Endodermal cell (in vitro differentiated cells): Measurements from ENCODE around the gene TST. TPM values are rescaled to one million over a fixed set of nuclear protein-coding genes. Genes with fewer than 3 reads are reported as not detected.

Experiments used
- DNase-seq: peaks from one replicate; pipeline ENCODE4 v3.0.0-alpha.2; 2017
- H3K27ac ChIP-seq: 2 replicates; pipeline ENCODE4 v1.5.1; 2013; ENCODE audit warnings: mild to moderate bottlenecking, low read depth, low read length, moderate library complexity
- H3K27me3 ChIP-seq: 2 replicates; pipeline ENCODE4 v1.6.1; 2013; ENCODE audit warnings: mild to moderate bottlenecking, low read length, moderate library complexity; ENCODE audit not compliant: insufficient read depth, control insufficient read depth, poor library complexity, severe bottlenecking
- H3K36me3 ChIP-seq: 2 replicates; pipeline ENCODE4 v1.7.0; 2013; ENCODE audit warnings: mild to moderate bottlenecking, low read length, moderate library complexity; ENCODE audit not compliant: control insufficient read depth, insufficient read depth
- H3K4me1 ChIP-seq: one replicate; pipeline ENCODE4 v1.7.0; 2013; ENCODE audit warnings: low read length; ENCODE audit not compliant: control insufficient read depth, insufficient read depth
- H3K4me3 ChIP-seq: 2 replicates; pipeline ENCODE4 v1.5.1; 2013; ENCODE audit warnings: mild to moderate bottlenecking, low read length, moderate library complexity
- H3K9ac ChIP-seq: 2 replicates; pipeline ENCODE4 v1.6.1; 2013; ENCODE audit warnings: mild to moderate bottlenecking, low read length, moderate library complexity; ENCODE audit not compliant: poor library complexity, severe bottlenecking; ENCODE audit errors: extremely low read depth
- H3K9me3 ChIP-seq: 2 replicates; pipeline ENCODE4 v1.6.1; 2013; ENCODE audit warnings: mild to moderate bottlenecking, low read length, moderate library complexity; ENCODE audit not compliant: control insufficient read depth
- H3K27ac Mint-ChIP-seq: 2 replicates; pipeline ENCODE4 v1.8.0; 2020; ENCODE audit warnings: mixed read lengths
- H3K27me3 Mint-ChIP-seq: 2 replicates; pipeline ENCODE4 v1.8.0; 2021; ENCODE audit warnings: mild to moderate bottlenecking, mixed read lengths; ENCODE audit not compliant: insufficient read depth
- H3K36me3 Mint-ChIP-seq: 2 replicates; pipeline ENCODE4 v1.8.0; 2020; ENCODE audit warnings: low read depth, mixed read lengths
- H3K4me1 Mint-ChIP-seq: 2 replicates; pipeline ENCODE4 v1.8.0; 2020; ENCODE audit warnings: mixed read lengths
- H3K4me3 Mint-ChIP-seq: 2 replicates; pipeline ENCODE4 v1.8.0; 2020; ENCODE audit warnings: mild to moderate bottlenecking, moderate library complexity, mixed read lengths
- H3K9me3 Mint-ChIP-seq: 2 replicates; pipeline ENCODE4 v1.8.0; 2020; ENCODE audit warnings: mild to moderate bottlenecking, mixed read lengths
- CTCF ChIP-seq: fragments of 200-600 bp; sonication (generic); conservative IDR thresholded peaks from 2 replicates; pipeline ENCODE4 v1.5.0; 2021; ENCODE audit warnings: antibody characterized with exemption, mild to moderate bottlenecking
- WGBS, 2 experiments: methylation state at CpG; one replicate each; pipeline versions ENCODE4 v1.1.5 to v1.1.7; 2013; ENCODE audit warnings: missing lambda C conversion rate in 2 of 2, mixed read lengths in 1 of 2; ENCODE audit not compliant: insufficient coverage in 1 of 2, insufficient read length in 1 of 2; 5-methylcytosine and 5-hydroxymethylcytosine counted together
- total RNA-seq, 2 donors: library from RNA; stranded (reverse); fragmentation: NEBNext Ultra II Directional in 1 of 2; extraction: Animal tissue kit (Norgen Biotek cat#: 25700) in 1 of 2; gene quantifications; 2 replicates in 1 of 2; 3 replicates in 1 of 2; pipeline ENCODE4 v1.2.1, GENCODE V29; 2021

Gene TST
- total RNA-seq, 2 donors from 2014 or later: 38.2 to 48.3 TPM

DNA sequence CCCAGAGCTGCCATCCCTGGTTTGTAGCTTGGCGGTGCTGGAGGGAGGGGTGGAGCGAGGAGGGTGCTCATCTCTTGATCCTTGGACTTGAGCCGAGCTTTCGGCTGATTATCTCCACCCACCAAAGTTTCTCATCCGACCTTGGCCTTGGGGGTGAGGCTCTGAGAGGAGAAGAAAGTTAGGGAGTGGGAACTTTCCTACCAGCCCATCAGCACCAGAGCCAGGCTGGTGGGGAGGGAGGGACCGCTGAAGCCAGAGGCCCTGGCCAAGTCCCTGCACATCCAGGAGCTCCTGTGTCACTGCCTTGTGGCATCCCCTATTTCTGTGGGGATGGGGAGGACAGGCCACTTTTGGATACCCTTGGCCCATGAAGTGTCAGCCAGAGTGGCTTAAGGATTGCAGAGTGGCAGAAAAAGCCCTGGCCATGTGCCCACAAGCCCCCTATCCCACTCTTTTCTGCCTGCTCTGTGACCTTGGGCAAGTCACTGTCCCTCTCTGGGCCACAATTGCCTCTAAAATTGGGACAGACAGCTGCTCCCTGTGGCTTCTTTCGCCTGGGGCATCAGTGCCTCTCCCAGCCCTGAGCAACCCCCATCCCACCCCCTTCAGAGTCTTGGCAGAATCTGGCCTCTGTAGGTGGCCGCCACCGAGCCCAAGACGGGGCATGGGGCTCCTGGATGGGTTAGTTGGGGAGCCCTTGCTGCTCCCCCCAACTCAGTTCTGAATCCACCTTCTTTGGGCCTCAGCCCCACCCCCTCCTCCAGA lies 42.5 kb upstream of the TST start:
- no peak overlapping the region for H3K9ac ChIP-seq
- DNase-seq: no peak
- no peaks in the 10 kb centered on the region for H3K4me1 ChIP-seq
- no peak overlapping the region for H3K27ac Mint-ChIP-seq
- no peaks in the 10 kb centered on the region for H3K27me3 ChIP-seq
- H3K9me3 ChIP-seq: no peaks in the 10 kb centered on the region
- H3K36me3 Mint-ChIP-seq: peaks cover 10% of the 10 kb centered on the region
- no peak for TF ChIP-seq CTCF
- peaks cover 2% of the 10 kb centered on the region for H3K4me1 Mint-ChIP-seq
- no peaks in the 10 kb centered on the region for H3K36me3 ChIP-seq
- H3K27me3 Mint-ChIP-seq: peaks cover 12% of the 10 kb centered on the region
- H3K9me3 Mint-ChIP-seq: no peaks in the 10 kb centered on the region
- WGBS, 2 experiments: 89 to 100% methylated on average over 1 to 7 of the region's 10 CpGs
- no peak overlapping the region for H3K4me3 Mint-ChIP-seq
- H3K4me3 ChIP-seq: no peak overlapping the region
- H3K27ac ChIP-seq: no peak overlapping the region

- peaks cover under 1% of the 10 kb centered on the region for H3K36me3 ChIP-seq
- H3K27me3 Mint-ChIP-seq: peaks cover 7% of the 10 kb centered on the region
- 88 to 91% methylated on average over 13 to 28 of the region's 28 CpGs for WGBS, 2 experiments
Measured at GRCh38 chr22:37060801-37061610, 41.8 kb upstream of the TST start.

More at GRCh38 chr22:37060801-37061610, 41.8 kb upstream of the TST start:
- no peaks in the 10 kb centered on the region for H3K4me1 ChIP-seq
- H3K4me1 Mint-ChIP-seq: peaks cover 2% of the 10 kb centered on the region
- H3K9me3 ChIP-seq: no peaks in the 10 kb centered on the region
- H3K4me3 ChIP-seq: no peak overlapping the region
- H3K9me3 Mint-ChIP-seq: no peaks in the 10 kb centered on the region
- no peak for DNase-seq
- H3K9ac ChIP-seq: no peak overlapping the region
- H3K27ac Mint-ChIP-seq: no peak overlapping the region
- no peak for TF ChIP-seq CTCF
- peaks cover 16% of the 10 kb centered on the region for H3K36me3 Mint-ChIP-seq
- H3K27ac ChIP-seq: no peak overlapping the region
- H3K4me3 Mint-ChIP-seq: no peak overlapping the region
- no peaks in the 10 kb centered on the region for H3K27me3 ChIP-seq
